Activated CD8-positive, alpha-beta T cell treated with anti-CD3 and anti-CD28 coated beads for 36 hours (primary cell): Measurements from ENCODE around the gene EPHA6. TPM values are rescaled to one million over a fixed set of nuclear protein-coding genes. Genes with fewer than 3 reads are reported as not detected.

ENCODE experiments used
- ATAC-seq: fragments of 200-7000 bp; cut with Tn5 transposase; one replicate; pipeline ENCODE4 v1.10.0; 2021; ENCODE audit warnings: mild to moderate bottlenecking, moderate library complexity
- CTCF ChIA-PET: fragments of 350-600 bp; sonication (Branson Sonifier 250); formaldehyde crosslinking; loops from one replicate; lab custom pipeline; 2021; ENCODE audit warnings: antibody characterized with exemption; lab: Charles Lee
- POLR2A ChIA-PET: fragments of 350-600 bp; sonication (Branson Sonifier 250); formaldehyde crosslinking; loops from one replicate; lab custom pipeline; 2021; ENCODE audit warnings: antibody characterized with exemption; lab: Charles Lee
- DNase-seq: peaks from one replicate; pipeline ENCODE4 v3.0.0-alpha.2; 2020
- H3K27ac Mint-ChIP-seq: one replicate; pipeline ENCODE4 v1.8.0; 2021; ENCODE audit warnings: mild to moderate bottlenecking, mixed read lengths
- H3K27me3 Mint-ChIP-seq: one replicate; pipeline ENCODE4 v1.8.0; 2021; ENCODE audit warnings: mixed read lengths
- H3K36me3 Mint-ChIP-seq: one replicate; pipeline ENCODE4 v1.8.0; 2021; ENCODE audit warnings: low read depth, mixed read lengths
- H3K4me1 Mint-ChIP-seq: one replicate; pipeline ENCODE4 v1.8.0; 2021; ENCODE audit warnings: low read depth, mixed read lengths
- H3K4me3 Mint-ChIP-seq: one replicate; pipeline ENCODE4 v1.8.0; 2021; ENCODE audit warnings: mild to moderate bottlenecking, moderate library complexity, mixed read lengths
- H3K9me3 Mint-ChIP-seq: one replicate; pipeline ENCODE4 v1.8.0; 2021; ENCODE audit warnings: mixed read lengths
- CTCF ChIP-seq: fragments of 200-600 bp; IDR thresholded peaks from one replicate; pipeline ENCODE4 v1.8.0; 2022; ENCODE audit warnings: antibody characterized with exemption, mild to moderate bottlenecking
- intact Hi-C: fragments of 100-400 bp; cut with micrococcal nuclease; formaldehyde crosslinking; loops from one replicate; pipeline ENCODE4 v1.10.0; 2022
- total RNA-seq, 2 experiments: library from RNA; stranded (reverse); gene quantifications; one replicate each; pipeline ENCODE4 v1.2.3, GENCODE V29; 2021

EPHA6 gene
- total RNA-seq, 2 experiments from 2014 or later: not detected

DNA sequence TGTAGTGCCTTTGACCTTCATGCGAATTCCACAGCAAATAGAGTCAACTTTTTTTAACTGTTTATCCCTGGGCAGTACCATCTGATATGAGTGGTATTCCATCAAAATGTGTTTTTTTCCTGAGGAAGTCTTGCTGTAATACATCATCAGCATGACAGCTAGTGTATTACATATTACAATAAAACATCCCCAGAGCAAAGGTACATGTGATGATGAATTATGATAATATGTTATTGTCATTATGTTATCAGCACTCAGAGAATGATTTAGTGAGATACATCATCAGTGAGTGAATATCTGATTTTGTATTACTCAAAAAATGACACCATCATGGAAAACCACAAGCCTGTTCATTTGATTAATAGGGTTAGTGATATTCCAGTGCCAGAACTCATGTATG lies 880.5 kb downstream of the EPHA6 start:
- ATAC-seq (no peak), DNase-seq (no peak)
- Mint-ChIP-seq H3K27ac (no peak overlapping the region), H3K36me3 (no peaks in the 10 kb centered on the region), H3K9me3 (no peaks in the 10 kb centered on the region), H3K4me1 (no peaks in the 10 kb centered on the region), H3K4me3 (no peak overlapping the region), H3K27me3 (peaks cover 8% of the 10 kb centered on the region)
- POLR2A ChIA-PET: no interaction called here
- intact Hi-C loops: no loop called here
- CTCF ChIA-PET: interaction anchor here (1.6 kb wide), 1 partner anchor 25 kb away, joined by 7 read pairs; no protein-coding TSS in a partner anchor
- TF ChIP-seq CTCF: no peak

DNA sequence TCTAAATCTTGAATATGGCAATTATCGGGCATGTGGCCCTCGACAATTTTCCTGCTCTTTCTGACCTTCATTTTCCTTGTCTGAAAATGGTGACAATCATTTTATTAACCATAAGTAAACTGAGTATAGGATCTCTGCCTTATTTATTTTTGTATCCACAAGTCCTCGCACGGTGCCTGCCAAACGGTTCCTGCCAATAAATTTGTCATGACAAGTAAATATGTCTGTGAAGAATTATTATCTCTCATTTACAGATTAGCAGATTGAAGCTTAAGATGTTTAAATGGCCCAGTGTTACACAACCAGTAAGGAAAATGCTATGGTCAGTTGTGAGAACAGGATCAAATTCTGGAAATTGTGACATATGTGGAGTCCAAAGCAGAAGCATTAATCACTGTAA lies 884.3 kb downstream of the EPHA6 start:
- Mint-ChIP-seq H3K4me1 (no peaks in the 10 kb centered on the region), H3K27me3 (peaks cover 4% of the 10 kb centered on the region), H3K27ac (no peak overlapping the region), H3K9me3 (no peaks in the 10 kb centered on the region), H3K4me3 (no peak overlapping the region), H3K36me3 (no peaks in the 10 kb centered on the region)
- ATAC-seq (no peak), DNase-seq (no peak)
- CTCF ChIA-PET: interaction anchor here (1.1 kb wide), 1 partner anchor 20 kb away, joined by 4 read pairs; no protein-coding TSS in a partner anchor
- intact Hi-C loops: no loop called here
- POLR2A ChIA-PET: no interaction called here
- TF ChIP-seq CTCF: no peak

DNA sequence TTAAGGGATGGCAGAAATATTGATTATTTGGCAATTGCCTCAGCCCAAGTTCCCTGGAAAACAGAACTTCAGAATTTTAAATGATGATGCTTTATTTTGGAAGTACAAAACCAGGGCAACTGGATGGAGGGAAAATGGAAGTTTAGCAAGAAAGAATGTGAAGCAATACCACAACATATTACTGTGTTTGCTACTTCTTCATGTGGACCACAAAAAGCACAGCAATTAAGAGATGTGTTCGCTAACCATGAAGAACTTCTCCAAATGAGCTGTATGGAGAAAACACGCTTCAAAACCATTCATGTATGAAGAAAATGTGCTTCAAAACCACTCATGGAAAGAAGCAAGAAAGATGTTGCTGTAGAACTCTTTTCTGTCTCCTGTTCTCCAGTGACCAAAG lies 885.5 kb downstream of the EPHA6 start:
- no peak overlapping the region for H3K4me3 Mint-ChIP-seq
- ChIA-PET POLR2A (no interaction called here), CTCF (no interaction called here)
- no peak for ATAC-seq
- no peak for TF ChIP-seq CTCF
- H3K27ac Mint-ChIP-seq: no peak overlapping the region
- no peaks in the 10 kb centered on the region for H3K4me1 Mint-ChIP-seq
- no peaks in the 10 kb centered on the region for H3K9me3 Mint-ChIP-seq
- H3K27me3 Mint-ChIP-seq: peaks cover 2% of the 10 kb centered on the region
- DNase-seq: no peak
- intact Hi-C loops: no loop called here
- no peaks in the 10 kb centered on the region for H3K36me3 Mint-ChIP-seq

DNA sequence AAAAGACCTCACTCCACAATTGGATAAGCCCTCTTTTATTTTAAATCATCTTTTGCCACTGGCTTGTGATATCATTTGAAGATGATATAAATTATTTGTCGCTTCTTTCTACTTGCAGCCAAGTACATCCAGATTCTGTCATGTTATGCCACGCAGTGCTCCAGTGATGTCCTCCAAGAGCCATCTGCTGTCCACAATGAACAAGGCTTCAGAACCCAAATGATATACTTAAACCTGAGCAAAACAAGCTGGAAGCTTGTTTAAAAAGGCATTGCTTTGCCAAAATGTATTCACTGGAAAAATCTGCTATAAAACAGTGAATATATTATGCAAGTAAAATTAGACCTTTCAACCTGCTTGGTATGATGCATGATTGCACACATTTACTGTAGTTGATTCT lies 891.4 kb downstream of the EPHA6 start:
- Mint-ChIP-seq H3K4me1 (no peaks in the 10 kb centered on the region), H3K4me3 (no peak overlapping the region), H3K27me3 (peaks cover 5% of the 10 kb centered on the region), H3K36me3 (no peaks in the 10 kb centered on the region), H3K9me3 (no peaks in the 10 kb centered on the region), H3K27ac (no peak overlapping the region)
- DNase-seq: no peak
- ATAC-seq: no peak
- intact Hi-C loops: no loop called here
- ChIA-PET POLR2A (no interaction called here), CTCF (no interaction called here)
- TF ChIP-seq CTCF: no peak

DNA sequence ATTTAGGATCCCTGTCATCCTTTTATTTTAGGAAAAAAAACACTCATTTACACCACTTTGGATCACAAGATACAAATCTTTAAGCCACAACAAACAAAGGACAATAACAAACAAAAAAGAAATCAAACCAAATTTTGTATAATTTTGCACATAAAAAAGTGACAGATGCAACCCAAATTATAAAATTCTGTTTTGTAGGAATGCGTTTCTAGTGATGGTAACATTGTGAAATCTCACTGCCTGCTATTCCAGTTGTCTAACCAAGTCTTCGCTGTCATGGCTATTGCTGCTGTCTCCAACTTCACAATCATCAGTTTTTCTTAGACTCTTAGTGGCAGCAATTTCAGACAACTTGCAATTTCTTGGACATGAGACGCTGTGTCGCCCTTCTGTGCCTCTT lies 891.8 kb downstream of the EPHA6 start:
- H3K27me3 Mint-ChIP-seq: peaks cover 5% of the 10 kb centered on the region
- ATAC-seq (no peak), DNase-seq (no peak)
- CTCF ChIA-PET: no interaction called here
- H3K4me3 Mint-ChIP-seq: no peak overlapping the region
- no peak for TF ChIP-seq CTCF
- no peak overlapping the region for H3K27ac Mint-ChIP-seq
- H3K9me3 Mint-ChIP-seq: no peaks in the 10 kb centered on the region
- no peaks in the 10 kb centered on the region for H3K4me1 Mint-ChIP-seq
- no peaks in the 10 kb centered on the region for H3K36me3 Mint-ChIP-seq
- intact Hi-C loops: no loop called here
- POLR2A ChIA-PET: no interaction called here
